ENCODE measurements around the gene NOPCHAP1. TPM values are rescaled to one million over a fixed set of nuclear protein-coding genes. Genes with fewer than 3 reads are reported as not detected.

The NOPCHAP1 gene
- polyA plus RNA-seq, 1 donor (not counting 4 experiments of a cell fraction or from before 2014, with no cell fraction given) = 16.7 TPM

DNA sequence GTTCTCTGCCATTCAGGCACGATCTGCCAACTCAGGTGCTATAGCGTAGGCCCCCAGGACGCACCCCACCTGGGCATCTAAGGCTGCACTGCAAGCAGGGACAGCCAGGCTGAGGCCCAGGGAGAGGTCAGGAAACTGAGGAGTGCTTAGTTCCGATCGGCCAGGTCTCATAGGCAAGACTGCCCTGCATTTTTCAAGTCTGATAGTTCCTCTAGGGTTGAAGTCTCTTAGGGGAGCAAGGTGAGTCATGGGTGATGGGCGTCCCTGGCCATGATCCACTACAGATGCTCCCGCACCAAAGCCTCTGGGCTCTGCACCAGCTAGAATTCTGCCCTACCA is 13.2 kb downstream of the NOPCHAP1 start:
- no peak for DNase-seq (ENCODE audit: low read depth, low spot score)

DNA sequence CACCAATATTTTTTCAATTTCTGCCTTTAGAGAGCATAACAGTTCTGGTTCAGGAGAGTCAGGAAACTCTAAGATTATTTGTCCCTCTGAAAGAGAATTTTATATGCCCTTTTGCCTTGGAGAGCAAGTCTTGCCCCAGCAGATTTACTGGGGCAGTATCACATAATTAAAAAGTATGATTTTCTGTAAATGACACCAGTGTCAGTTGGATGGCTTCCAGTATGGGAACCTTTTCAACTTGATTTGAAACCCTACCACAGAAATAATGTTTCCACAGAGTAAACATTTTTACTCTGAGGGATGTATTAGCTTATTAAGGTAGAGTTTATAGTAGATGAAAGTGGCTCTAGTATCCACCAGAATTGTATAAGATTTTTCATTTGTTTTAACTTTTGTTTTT is 15.4 kb downstream of the NOPCHAP1 start:
- FAIRE-seq = no peak
- no peak overlapping the region for H3K4me2 ChIP-seq (ENCODE audit: control insufficient read depth, extremely low read depth, insufficient read depth, low read depth, low read length)
- DNase-seq (ENCODE audit: low read depth, low spot score) = no peak
- no peak overlapping the region for H2AFZ ChIP-seq (ENCODE audit: control insufficient read depth, low read length)
- H3K27ac ChIP-seq (ENCODE audit: control insufficient read depth, insufficient read depth, low read length) = no peak overlapping the region
- H3K27me3 ChIP-seq (ENCODE audit: control insufficient read depth, extremely low read depth, insufficient read depth, low read length) = no peaks in the 10 kb centered on the region
- dilution Hi-C loops (cut with MboI; ENCODE audit: extremely low pct_ligation_motif_present, low sequenced_read_pairs) = no loop called here
- peaks cover 2% of the 10 kb centered on the region for H3K9me1 ChIP-seq (ENCODE audit: control insufficient read depth, extremely low read depth, insufficient read depth, low read length)
- H3K4me3 ChIP-seq (ENCODE audit: control insufficient read depth in 2 of 3, extremely low read depth in 1 of 3, insufficient read depth in 2 of 3, low read depth in 1 of 3, low read length in 3 of 3) = no peak overlapping the region
- H3K9me3 ChIP-seq (ENCODE audit: control insufficient read depth, low read depth, low read length) = no peaks in the 10 kb centered on the region
- H3K4me1 ChIP-seq (ENCODE audit: control insufficient read depth, extremely low read depth, insufficient read depth, low read length) = no peaks in the 10 kb centered on the region
- H3K9ac ChIP-seq (ENCODE audit: control insufficient read depth, extremely low read depth, insufficient read depth, low read length) = no peak overlapping the region
- peaks cover 9 to 14% of the 10 kb centered on the region in 2 experiments for H3K36me3 ChIP-seq (ENCODE audit: control insufficient read depth in 2 of 2, extremely low read depth in 1 of 2, insufficient read depth in 2 of 2, low read length in 2 of 2)
- H3K79me2 ChIP-seq (ENCODE audit: control insufficient read depth, insufficient read depth, low read length) = no peaks in the 10 kb centered on the region
- no peaks in the 10 kb centered on the region for H4K20me1 ChIP-seq (ENCODE audit: control insufficient read depth, extremely low read depth, insufficient read depth, low read length)
- TF ChIP-seq EZH2 (IDR thresholded peaks at IDR 0.05; ENCODE audit: low read length) = no peak
- TF ChIP-seq, protein P1, sequence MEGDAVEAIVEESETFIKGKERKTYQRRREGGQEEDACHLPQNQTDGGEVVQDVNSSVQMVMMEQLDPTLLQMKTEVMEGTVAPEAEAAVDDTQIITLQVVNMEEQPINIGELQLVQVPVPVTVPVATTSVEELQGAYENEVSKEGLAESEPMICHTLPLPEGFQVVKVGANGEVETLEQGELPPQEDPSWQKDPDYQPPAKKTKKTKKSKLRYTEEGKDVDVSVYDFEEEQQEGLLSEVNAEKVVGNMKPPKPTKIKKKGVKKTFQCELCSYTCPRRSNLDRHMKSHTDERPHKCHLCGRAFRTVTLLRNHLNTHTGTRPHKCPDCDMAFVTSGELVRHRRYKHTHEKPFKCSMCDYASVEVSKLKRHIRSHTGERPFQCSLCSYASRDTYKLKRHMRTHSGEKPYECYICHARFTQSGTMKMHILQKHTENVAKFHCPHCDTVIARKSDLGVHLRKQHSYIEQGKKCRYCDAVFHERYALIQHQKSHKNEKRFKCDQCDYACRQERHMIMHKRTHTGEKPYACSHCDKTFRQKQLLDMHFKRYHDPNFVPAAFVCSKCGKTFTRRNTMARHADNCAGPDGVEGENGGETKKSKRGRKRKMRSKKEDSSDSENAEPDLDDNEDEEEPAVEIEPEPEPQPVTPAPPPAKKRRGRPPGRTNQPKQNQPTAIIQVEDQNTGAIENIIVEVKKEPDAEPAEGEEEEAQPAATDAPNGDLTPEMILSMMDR (optimal IDR thresholded peaks at IDR 0.05 in 1 of 3, IDR thresholded peaks at IDR 0.05 in 1 of 3, conservative IDR thresholded peaks at IDR 0.05 in 1 of 3; ENCODE audit: extremely low read depth in 1 of 3, insufficient read depth in 2 of 3, low read length in 3 of 3) = no peak

More for the DNA sequence above, 13.2 kb downstream of the NOPCHAP1 start:
- no peak for FAIRE-seq
- Histone ChIP-seq H4K20me1 (ENCODE audit: control insufficient read depth, extremely low read depth, insufficient read depth, low read length) (no peaks in the 10 kb centered on the region), H3K4me2 (ENCODE audit: control insufficient read depth, extremely low read depth, insufficient read depth, low read depth, low read length) (no peak overlapping the region), H3K27me3 (ENCODE audit: control insufficient read depth, extremely low read depth, insufficient read depth, low read length) (no peaks in the 10 kb centered on the region), H3K79me2 (ENCODE audit: control insufficient read depth, insufficient read depth, low read length) (no peaks in the 10 kb centered on the region), H3K9me1 (ENCODE audit: control insufficient read depth, extremely low read depth, insufficient read depth, low read length) (peaks cover 2% of the 10 kb centered on the region), H3K9me3 (ENCODE audit: control insufficient read depth, low read depth, low read length) (no peaks in the 10 kb centered on the region), H2AFZ (ENCODE audit: control insufficient read depth, low read length) (no peak overlapping the region), H3K36me3 (ENCODE audit: control insufficient read depth in 2 of 2, extremely low read depth in 1 of 2, insufficient read depth in 2 of 2, low read length in 2 of 2) (peaks cover 13 to 18% of the 10 kb centered on the region in 2 experiments), H3K27ac (ENCODE audit: control insufficient read depth, insufficient read depth, low read length) (no peak overlapping the region), H3K9ac (ENCODE audit: control insufficient read depth, extremely low read depth, insufficient read depth, low read length) (no peak overlapping the region), H3K4me3 (ENCODE audit: control insufficient read depth in 2 of 3, extremely low read depth in 1 of 3, insufficient read depth in 2 of 3, low read depth in 1 of 3, low read length in 3 of 3) (no peak overlapping the region), H3K4me1 (ENCODE audit: control insufficient read depth, extremely low read depth, insufficient read depth, low read length) (no peaks in the 10 kb centered on the region)
- dilution Hi-C loops (cut with MboI; ENCODE audit: extremely low pct_ligation_motif_present, low sequenced_read_pairs) = no loop called here
- TF ChIP-seq EZH2 (IDR thresholded peaks at IDR 0.05; ENCODE audit: low read length) = no peak
- TF ChIP-seq, protein P1 (optimal IDR thresholded peaks at IDR 0.05 in 1 of 3, IDR thresholded peaks at IDR 0.05 in 1 of 3, conservative IDR thresholded peaks at IDR 0.05 in 1 of 3; ENCODE audit: extremely low read depth in 1 of 3, insufficient read depth in 2 of 3, low read length in 3 of 3) = no peak

All from keratinocyte (primary cell).